Myocyte (in vitro differentiated cells): ENCODE results near the gene RNF11. TPM values are rescaled to one million over a fixed set of nuclear protein-coding genes. Genes with fewer than 3 reads are reported as not detected.
A peak's percentile ranks its signal among the peaks of the same experiment; 100 is the strongest.
"Not testable (repeated sequence)": the region's sequence is repeated elsewhere in the genome, so short reads cannot be mapped to it uniquely, and the experiment has no call there.

Source experiments
- DNase-seq: peaks from one replicate; pipeline ENCODE4 v3.0.0-alpha.2; 2012; ENCODE audit warnings: low read depth
- total RNA-seq: library from RNA; depleted of rRNA; stranded (reverse); fragments of >200 nt; gene quantifications from 2 replicates; pipeline ENCODE4 v1.2.3, GENCODE V29; 2014

RNF11 gene
- total RNA-seq, 1 donor from 2014 or later = 226 TPM

DNA sequence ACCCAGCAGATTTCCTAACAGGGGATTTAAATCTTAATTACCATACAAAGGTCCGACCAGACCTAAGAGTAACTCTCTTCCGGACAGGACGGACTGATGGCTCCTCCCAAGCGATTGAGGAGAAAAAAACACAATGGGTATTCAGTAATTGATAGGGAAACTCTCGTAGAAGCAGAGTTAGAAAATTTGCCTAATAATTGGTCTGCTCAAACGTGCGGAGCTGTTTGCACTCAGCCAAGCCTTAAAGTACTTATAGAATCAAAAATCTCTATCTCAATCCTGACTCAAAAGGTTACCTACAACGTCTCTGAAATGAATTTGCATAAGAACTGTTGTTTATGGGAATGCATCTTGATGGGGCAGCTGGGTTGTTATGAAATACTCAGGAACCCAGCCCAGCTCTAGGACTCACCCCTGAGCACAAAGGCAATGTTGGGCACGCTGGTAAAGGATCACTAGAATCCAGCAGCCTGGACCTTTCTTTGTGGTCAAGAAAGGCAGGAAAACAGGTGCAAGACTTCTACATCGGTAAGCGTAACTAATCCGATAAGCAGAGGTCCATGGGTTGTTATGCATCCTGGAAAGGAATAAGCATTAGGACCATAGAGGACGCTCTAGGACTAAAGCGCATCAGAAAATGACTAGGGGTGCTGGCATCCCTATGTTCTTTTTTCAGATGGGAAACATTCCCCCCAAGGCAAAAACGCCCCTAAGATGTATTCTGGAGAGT lies 8.7 kb upstream of the RNF11 start:
- not testable (repeated sequence) for DNase-seq

DNA sequence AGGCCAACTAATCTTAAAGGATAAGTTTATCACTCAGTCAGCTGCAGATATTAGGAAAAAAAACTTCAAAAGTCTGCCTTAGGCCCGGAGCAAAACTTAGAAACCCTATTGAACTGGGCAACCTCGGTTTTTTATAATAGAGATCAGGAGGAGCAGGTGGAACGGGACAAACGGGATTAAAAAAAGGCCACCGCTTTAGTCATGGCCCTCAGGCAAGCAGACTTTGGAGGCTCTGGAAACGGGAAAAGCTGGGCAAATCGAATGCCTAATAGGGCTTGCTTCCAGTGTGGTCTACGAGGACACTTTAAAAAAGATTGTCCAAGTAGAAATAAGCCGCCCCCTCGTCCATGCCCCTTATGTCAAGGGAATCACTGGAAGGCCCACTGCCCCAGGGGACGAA lies 7.6 kb upstream of the RNF11 start:
- DNase-seq = not testable (repeated sequence)

DNA sequence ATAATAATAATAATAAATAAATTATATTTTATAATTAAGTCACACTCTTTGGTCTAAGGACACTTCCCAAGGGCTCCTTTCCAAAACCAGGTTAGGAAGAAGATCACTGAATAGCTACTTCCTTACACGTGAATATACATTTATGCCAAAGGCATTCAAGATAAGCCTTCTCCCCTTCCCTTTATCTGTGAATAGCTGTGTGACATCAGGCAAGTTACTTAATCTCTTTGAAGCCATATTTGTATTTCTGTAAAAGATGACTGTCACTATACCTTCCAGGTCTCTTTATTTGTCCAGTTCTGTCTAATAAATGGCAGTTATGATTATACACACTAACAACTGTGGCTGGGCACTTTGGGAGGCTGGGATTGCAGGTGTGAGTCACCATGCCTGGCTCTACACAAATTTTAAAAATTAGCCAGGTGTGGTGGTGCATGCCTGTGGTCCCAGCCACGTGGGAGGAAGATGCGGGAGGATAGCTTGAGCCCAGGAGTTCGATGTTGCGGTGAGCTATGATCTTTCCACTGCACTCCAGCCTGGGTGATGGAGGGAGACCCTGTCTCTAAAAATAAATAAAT lies 5.5 kb upstream of the RNF11 start:
- no peak for DNase-seq

DNA sequence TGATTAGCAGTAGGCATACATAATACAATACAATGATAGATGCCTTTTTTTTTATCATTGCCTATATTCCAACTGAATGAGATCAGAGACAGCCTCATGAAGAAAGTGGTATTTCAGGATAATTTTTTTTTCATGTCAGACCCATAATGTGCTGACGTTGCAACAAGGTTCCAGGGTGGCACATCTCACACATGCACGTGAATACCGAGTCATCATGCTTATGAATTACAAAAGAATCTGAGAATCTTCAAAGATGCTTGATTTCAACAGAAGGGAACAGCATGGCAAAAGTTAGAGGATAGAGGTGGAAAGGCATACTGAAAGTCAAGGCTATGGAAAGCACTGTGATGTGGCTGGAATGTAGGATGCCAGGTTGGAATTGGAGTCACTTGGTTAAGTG lies 5.0 kb upstream of the RNF11 start:
- DNase-seq = no peak

DNA sequence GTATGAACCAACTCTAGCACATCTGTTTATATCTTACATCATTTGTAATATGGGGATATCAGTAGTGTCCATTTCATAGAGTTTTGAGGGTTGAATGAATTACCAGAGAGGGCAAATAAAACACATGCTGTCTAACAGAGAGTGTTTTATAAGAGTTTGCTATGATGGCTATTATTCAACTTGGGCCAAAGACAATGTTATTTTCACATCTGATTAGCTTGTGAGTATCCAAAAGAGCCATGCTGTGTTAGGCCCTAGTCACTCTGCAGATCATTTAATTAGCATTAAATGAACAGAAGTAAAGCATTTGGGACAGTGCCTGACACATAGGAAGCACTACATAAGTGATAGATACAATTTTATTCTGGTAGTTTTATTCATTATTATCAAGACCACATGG lies 4.2 kb upstream of the RNF11 start:
- DNase-seq = no peak

DNA sequence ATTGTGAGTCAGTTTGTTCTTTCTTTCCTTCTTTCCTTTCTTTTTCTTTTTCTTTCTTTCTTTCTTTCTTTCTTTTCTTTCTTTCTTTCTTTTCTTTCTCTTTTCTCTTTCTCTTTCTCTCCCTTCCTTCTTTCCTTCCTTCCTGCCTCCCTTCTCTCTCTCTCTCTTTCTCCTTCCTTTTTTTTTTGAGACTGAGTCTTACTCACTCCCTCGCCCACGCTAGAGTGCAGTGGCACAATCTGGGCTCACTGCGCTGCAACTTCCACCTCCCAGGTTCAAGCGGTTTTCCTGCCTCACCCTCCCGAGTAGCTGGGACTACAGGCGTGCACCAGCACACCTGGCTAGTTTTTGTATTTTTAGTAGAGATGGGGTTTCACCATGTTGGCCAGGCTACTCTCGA lies 1.8 kb upstream of the RNF11 start:
- not testable (repeated sequence) for DNase-seq

DNA sequence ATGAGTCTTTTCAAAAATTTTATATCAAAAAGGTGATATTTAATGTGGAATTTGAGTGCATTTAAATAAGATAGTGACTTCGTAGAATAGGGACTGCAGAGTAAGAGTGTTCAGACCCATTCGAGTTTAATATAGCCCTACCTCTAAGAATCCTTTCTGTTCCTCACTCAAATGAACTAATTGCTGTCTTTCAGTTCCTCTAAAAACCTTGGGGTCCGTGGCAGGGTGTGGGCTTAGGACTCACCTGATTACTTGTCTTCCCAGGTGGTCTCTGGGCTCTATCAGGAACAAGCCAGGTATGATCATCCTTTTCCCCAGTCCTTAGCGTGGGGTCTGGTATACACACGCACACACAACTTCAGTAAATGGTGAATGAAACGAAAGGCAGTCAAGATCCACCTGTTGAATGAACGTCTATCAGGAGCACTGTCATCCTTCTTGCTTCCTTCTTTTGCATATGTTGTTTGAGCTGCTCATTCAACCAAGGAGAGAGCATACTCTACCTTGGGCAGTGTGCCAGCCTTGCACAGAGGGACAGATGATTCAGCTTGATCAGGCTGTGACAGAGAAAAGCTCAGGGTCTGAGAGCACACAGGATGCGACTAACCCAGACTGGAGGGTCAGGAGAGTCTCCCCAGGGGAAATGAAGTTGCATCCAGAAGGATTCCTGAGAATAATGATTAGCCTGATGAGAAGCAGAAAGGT lies 1.2 kb upstream of the RNF11 start:
- DNase-seq = peak; percentile 69

DNA sequence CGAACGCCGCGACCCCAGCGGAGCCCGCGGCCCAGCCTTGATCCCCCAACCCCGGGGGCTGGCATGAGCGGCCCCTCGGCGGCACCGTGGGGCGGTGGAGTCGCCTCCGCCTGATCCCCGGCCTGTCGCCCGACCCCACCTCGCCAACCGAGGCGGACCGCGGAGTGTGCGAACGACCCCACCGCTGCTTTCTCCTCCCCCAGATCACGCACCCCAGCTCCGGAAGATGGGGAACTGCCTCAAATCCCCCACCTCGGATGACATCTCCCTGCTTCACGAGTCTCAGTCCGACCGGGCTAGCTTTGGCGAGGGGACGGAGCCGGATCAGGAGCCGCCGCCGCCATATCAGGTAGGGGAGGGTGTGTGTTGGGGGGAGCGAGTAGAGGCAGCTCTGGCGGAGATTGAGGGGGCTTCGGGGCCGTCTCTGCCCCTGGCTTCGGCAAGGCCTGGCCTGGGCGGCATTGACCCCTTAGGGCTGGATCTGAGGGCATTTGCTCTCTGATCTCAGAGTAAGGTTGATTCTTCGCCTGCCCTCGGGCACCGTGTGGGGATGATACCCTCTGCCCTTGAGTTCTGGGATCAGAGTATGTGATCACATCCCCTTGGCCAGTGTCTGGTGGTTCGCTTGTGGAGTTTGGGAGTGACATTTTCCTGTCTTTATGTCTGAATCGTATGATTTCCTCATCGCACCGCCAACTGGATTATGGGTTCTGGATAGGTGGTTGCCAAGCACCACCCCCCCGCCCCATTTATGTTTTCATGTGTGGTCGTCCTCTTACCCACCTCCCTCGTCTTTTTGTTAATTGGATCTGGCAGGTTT lies 668 bp downstream of the RNF11 start:
- peak; percentile 56 for DNase-seq

DNA sequence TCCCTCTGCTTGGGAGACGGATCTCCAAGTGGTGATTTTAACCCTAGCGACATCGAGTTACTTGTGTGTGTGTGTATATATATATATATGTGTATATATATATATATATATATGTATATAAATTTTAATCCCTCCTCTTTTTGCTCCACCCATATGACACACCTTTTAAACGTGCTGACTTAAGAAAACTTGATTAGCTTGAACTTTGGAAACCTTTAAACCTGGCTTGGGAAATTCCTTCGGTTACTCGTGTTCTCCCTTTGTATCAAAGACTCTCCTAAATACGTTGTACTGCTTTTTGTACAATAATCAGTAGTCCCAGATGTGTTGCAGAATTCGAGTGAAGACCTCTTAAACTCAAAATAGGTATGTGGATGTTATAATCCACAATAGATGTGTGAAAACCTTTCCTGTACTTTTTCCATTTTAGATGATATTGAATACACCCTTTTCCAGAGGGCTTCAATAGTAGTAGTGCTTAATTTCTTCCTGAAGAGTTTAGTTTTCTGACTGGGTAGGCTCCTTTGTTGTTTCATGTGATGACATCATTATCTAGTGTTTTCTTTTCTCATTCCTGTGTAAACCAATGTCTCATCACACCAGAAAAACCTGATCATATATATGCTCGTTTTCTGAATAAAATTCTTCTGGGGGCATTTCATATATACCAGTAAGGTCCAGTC lies 1.4 kb downstream of the RNF11 start:
- DNase-seq = no peak

DNA sequence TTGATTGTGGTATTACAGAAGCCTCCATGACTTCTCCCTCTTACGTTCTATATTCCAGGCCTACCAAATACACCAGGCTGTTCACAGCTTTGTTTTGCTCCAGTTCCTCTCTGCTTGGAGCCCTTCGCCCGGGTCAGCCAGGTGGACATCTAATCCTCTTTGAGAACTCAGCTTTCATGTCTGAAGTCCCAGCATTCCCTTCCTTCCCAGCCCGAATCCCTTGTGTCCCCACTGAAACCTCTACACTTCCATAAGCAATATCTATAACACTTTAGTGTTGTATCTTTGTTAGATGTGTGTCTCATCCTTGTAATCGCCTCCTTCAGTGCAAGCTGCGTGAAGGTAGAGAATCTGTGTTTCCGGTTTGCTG lies 1.9 kb downstream of the RNF11 start:
- DNase-seq = peak; percentile 47

DNA sequence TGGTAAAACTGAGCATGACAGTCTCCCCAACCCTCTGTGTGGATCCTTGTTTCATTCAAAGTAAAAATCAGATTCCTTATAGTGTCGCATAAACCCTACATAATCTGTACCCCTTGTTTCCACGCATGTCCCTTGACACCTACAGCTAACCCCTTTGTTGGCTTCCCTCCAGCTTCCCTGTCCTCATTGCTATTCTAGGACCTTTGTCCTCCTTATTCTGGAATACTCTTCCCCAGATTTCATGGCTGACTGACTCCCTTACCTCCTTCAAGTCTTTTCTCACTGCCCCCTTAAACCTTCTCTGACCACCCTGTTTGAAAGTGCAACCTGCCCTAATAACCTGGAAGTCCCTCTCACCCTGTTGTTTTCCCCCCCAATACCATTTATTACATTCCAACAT lies 4.0 kb downstream of the RNF11 start:
- DNase-seq = no peak

DNA sequence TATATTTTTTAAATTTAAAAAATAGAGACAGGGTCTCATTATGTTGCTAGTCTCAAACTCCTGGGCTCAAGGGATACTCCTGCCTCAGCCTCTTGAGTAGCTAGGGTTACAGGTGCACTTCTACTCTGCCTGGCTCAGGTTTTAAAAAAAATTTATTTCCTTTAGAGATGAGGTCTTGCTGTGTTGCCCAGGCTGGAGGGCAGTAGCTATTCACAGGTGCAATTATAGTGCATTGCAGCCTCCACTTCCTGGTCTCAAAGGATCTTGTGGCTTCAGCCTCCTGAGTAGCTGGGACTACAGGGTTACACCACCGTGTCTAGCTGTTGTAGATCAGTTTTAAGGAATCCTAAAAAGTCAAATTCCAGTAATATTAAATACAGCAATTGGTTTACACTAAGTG lies 5.0 kb downstream of the RNF11 start:
- no peak for DNase-seq

DNA sequence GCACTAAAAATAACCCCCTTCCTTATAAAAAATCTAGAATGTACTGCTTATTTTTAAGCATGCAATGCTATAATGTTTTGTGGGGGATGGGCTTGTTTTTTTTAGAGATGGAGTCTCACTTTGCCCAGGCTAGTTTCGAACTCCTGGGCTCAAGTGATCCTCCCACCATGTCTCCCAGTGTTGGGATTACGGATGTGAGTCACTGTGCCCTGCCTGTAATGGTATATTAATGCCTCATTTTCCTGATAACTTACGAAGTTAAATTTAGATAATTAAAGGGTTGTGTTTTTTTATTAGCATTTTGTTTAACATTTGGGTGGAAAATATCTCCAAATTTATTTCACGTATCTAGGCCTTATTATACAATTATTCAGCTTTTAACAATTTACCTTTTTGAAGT lies 6.5 kb downstream of the RNF11 start:
- no peak for DNase-seq

DNA sequence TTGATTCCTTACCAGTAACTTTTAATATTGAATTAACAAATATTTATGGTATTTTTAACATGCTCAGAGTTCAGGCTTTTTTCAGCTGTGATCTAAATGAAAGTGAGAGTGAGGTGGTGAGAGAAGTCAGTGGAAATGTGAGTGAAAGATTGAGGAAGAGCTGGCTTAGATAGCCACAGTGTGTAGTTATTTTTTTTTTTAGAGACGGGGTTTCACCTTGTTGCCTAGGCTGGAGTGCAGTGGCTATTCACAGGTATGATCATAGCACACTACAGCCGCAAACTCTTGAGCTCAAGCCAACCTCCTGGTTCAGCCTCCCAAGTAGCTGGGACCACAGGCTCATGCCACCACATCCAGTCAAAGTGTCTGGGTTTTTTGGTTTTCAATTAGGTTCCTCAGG lies 10.9 kb downstream of the RNF11 start:
- no peak for DNase-seq

DNA sequence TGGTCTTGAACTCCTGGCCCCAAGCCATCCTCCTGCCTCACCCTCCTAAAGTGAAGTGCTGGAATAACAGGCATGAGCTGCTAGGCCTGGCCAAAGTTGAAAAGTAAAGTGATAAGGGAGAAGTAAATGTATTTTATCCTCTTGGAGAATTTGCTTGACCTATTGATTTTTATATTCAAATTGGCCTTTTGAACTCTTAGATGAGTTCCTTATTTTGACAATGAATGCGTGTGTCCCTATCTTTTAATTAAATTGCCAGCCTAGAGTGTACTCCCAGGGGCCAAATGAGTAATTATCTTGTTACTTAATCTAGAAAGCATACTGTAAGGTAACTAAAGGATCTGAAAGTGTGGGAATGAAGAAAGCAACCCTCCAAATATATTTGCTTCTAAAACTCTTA lies 11.4 kb downstream of the RNF11 start:
- DNase-seq = no peak

DNA sequence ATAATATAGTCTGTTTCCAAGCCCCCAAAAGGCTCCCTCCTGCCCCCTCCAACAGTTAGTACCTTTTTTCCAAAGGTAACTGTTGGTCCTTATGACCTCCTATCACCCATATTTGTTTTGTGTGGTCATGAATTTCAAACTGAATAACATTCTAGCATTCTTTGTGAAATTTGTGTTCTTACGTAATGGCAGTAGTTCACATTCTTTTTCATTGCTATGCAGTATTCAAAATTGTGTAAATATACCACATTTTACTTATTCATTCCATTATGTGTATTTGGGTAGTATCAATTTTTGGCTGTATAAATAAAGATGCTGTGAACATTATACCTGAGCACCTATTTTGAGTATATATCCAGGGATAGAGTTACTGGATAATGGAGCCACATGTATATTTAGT lies 13.4 kb downstream of the RNF11 start:
- no peak for DNase-seq

DNA sequence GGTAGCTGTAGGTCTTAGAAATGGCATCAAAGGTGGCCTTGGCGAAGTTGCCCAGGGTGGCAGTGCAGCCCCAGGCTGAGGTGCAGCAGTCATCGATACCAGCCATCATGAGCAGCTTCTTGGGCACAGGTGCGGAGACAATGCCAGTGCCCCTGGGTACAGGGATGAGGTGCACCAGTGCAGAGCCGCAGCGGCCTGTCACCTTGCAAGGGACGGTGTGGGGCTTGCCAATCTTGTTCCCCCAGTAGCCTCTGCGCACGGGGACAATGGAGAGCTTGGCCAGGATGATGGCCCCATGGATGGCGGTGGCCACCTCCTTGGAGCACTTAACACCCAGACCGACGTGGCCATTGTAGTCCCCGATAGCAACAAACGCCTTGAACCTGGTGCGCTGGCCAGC lies 14.7 kb downstream of the RNF11 start:
- DNase-seq = not testable (repeated sequence)

DNA sequence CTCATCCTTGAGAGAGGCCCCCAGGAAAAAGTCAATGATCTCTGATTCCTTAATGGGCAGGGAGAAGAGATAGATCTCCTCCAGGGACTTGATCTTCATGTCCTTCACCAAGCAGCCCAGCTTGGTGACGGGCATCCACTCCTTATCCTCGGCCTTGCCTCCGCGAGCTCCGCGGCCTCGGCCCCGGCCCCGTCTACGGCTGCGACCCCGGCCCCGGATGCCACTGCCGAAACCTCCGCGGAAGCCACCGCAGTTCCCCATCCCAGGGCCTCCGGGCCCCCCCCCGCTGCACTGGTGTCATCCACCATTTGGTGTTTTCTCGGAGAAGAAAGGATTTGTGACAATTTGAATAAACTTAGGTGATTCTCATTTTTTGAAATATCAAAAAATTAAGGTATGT lies 15.1 kb downstream of the RNF11 start:
- not testable (repeated sequence) for DNase-seq

DNA sequence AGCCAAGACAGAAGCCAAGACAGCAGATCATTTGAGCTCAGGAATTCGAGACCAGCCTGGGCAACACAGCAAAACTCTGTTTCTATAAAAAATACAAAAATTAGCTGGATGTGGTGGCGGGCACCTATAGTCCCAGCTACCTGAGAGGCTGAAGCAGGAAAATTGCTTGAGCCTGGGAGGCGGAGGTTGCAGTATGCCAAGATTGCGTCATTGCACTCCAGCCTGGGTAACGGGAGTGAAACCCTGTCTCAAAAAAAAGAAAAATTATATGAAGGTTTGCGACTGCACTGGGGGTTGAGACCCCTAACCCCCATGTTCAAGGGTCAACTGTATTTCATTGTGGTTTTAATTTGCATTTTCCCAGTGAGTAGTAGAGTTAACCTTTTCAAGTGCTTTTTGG lies 16.3 kb downstream of the RNF11 start:
- no peak for DNase-seq

DNA sequence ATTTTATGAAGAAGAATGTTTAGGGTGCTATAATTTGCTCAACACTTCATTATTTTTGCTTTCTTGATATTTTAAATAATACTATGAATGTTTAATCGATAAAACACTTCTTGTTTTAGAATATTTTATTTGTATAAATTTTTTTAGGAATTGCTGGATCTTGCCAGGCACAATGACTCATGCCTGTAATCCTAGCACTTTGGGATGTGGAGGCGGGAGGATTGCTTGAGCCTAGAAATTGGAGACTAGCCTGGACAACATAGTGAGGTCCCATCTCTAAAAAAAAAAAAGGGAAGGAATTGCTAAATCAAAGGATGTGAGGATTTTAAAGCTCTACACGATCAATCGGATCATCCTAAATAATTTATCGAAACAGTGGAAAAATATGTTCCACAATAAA lies 17.6 kb downstream of the RNF11 start:
- DNase-seq = peak; percentile 34

DNA sequence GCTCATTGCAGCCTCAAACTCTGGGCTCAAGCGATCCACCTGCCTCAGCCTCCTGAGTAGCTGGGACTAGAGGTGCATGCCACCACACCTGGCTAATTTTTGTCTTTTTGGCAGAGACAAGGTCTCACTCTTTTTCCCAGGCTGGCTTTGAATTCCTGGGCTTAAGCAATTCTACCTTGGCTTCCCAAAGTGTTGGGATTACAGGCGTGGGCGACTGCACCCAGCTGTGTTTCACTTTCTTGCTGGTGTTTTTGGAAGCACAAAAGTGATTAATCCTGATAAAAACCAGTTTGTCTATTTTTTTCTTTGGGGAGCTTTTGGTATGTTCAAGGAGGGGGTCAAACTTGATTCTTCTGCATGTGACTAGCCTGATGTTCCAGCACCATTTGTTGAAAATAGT lies 19.3 kb downstream of the RNF11 start:
- DNase-seq = no peak
